B cell (primary cell): ENCODE data around the gene PTGFRN. TPM values are rescaled to one million over a fixed set of nuclear protein-coding genes. Genes with fewer than 3 reads are reported as not detected.

Source experiments
- ATAC-seq: fragments of 200-7000 bp; cut with Tn5 transposase; one replicate; pipeline ENCODE4 v1.10.0; 2021; ENCODE audit warnings: low read depth, mild to moderate bottlenecking, moderate number of reproducible peaks, moderate library complexity
- CTCF ChIA-PET: fragments of 350-600 bp; sonication (Branson Sonifier 250); formaldehyde crosslinking; loops from one replicate; lab custom pipeline; 2021; ENCODE audit warnings: antibody characterized with exemption, inconsistent platforms; lab: Charles Lee
- POLR2A ChIA-PET: fragments of 350-600 bp; sonication (Branson Sonifier 250); formaldehyde crosslinking; loops from one replicate; lab custom pipeline; 2021; ENCODE audit warnings: antibody characterized with exemption; lab: Charles Lee
- DNase-seq: peaks from one replicate; pipeline ENCODE4 v3.0.0; 2013
- H2AFZ ChIP-seq: 2 replicates; pipeline ENCODE4 v1.6.1; 2012; ENCODE audit warnings: mild to moderate bottlenecking, low read depth, low read length; ENCODE audit not compliant: insufficient read depth, poor library complexity, severe bottlenecking
- H3K27ac ChIP-seq, 2 donors: 1 replicate in 1 of 2; 2 replicates in 1 of 2; pipeline ENCODE4 v1.5.1; 2012 to 2013; ENCODE audit warnings: low read length in 2 of 2, mild to moderate bottlenecking in 2 of 2, moderate library complexity in 1 of 2
- H3K27me3 ChIP-seq, 4 experiments: fragments of 200-600 bp in 1 of 4; sonication (generic) in 1 of 4; replicated peaks in 1 of 4; 1 replicate in 2 of 4; 2 replicates in 2 of 4; pipeline versions ENCODE4 v1.6.1 to v1.7.0; 2013 to 2016; ENCODE audit warnings: low read length in 3 of 4, mild to moderate bottlenecking in 2 of 4, mixed read lengths in 1 of 4, moderate library complexity in 1 of 4; ENCODE audit not compliant: insufficient read depth in 4 of 4, control insufficient read depth in 3 of 4; ENCODE audit errors: control extremely low read depth in 1 of 4
- H3K36me3 ChIP-seq, 2 experiments: replicated peaks in 1 of 2; 1 replicate in 1 of 2; 2 replicates in 1 of 2; pipeline versions ENCODE4 v1.6.1 to v1.7.1; 2013; ENCODE audit warnings: low read length in 1 of 2; ENCODE audit not compliant: insufficient read depth in 2 of 2, control insufficient read depth in 1 of 2; ENCODE audit errors: control extremely low read depth in 1 of 2, extremely low read depth in 1 of 2
- H3K4me1 ChIP-seq, 2 donors: fragments of 200-600 bp in 1 of 2; sonication (generic) in 1 of 2; 1 replicate in 1 of 2; 2 replicates in 1 of 2; pipeline versions ENCODE4 v1.5.1 to v1.6.1; 2013 to 2017; ENCODE audit warnings: low read length in 2 of 2; ENCODE audit not compliant: control insufficient read depth in 2 of 2, insufficient read depth in 2 of 2
- H3K4me2 ChIP-seq: replicated peaks from 2 replicates; pipeline ENCODE3; 2012; ENCODE audit warnings: mild to moderate bottlenecking, low read depth, low read length; ENCODE audit not compliant: poor library complexity, severe bottlenecking
- H3K4me3 ChIP-seq, 5 experiments: fragments of 200-600 bp in 1 of 5; sonication (generic) in 1 of 5; 1 replicate in 3 of 5; 2 replicates in 2 of 5; pipeline versions ENCODE4 v1.5.1 to v1.7.0; 2011 to 2016; ENCODE audit warnings: low read length in 4 of 5, mild to moderate bottlenecking in 4 of 5, low read depth in 2 of 5, control low read depth in 1 of 5, moderate library complexity in 1 of 5; ENCODE audit not compliant: insufficient read depth in 1 of 5; ENCODE audit errors: control extremely low read depth in 1 of 5, extremely low read depth in 1 of 5
- H3K79me2 ChIP-seq: fragments of 200-600 bp; sonication (generic); one replicate; pipeline ENCODE4 v1.6.0; 2016; ENCODE audit warnings: low read length; ENCODE audit not compliant: control insufficient read depth, insufficient read depth
- H3K9ac ChIP-seq: fragments of 200-600 bp; sonication (generic); 2 replicates; pipeline ENCODE4 v1.6.1; 2017; ENCODE audit warnings: mild to moderate bottlenecking, low read length, moderate library complexity
- H3K9me3 ChIP-seq, 3 donors: one replicate each; pipeline versions ENCODE4 v1.6.1 to v1.7.1; 2013; ENCODE audit warnings: low read length in 2 of 3; ENCODE audit not compliant: control insufficient read depth in 2 of 3, insufficient read depth in 1 of 3; ENCODE audit errors: control extremely low read depth in 1 of 3
- H4K20me1 ChIP-seq: 2 replicates; pipeline ENCODE4 v1.6.0; 2012; ENCODE audit warnings: mild to moderate bottlenecking, low read length; ENCODE audit not compliant: insufficient read depth, control insufficient read depth, poor library complexity, severe bottlenecking
- H3K27ac Mint-ChIP-seq: one replicate; pipeline ENCODE4 v1.8.0; 2021; ENCODE audit warnings: mixed read lengths
- H3K27me3 Mint-ChIP-seq: one replicate; pipeline ENCODE4 v1.8.0; 2021; ENCODE audit warnings: mixed read lengths
- H3K4me1 Mint-ChIP-seq: one replicate; pipeline ENCODE4 v1.8.0; 2021; ENCODE audit warnings: mixed read lengths
- H3K4me3 Mint-ChIP-seq: one replicate; pipeline ENCODE4 v1.8.0; 2021; ENCODE audit warnings: mixed read lengths
- H3K9me3 Mint-ChIP-seq: one replicate; pipeline ENCODE4 v1.8.0; 2022; ENCODE audit warnings: mixed read lengths; ENCODE audit not compliant: insufficient read depth
- CTCF ChIP-seq: fragments of 200-600 bp; IDR thresholded peaks from one replicate; pipeline ENCODE4 v1.8.0; 2022; ENCODE audit warnings: antibody characterized with exemption, mild to moderate bottlenecking
- EZH2 ChIP-seq: IDR thresholded peaks from 2 replicates; pipeline ENCODE4 v1.6.1; 2012; ENCODE audit warnings: borderline replicate concordance, low read depth, mild to moderate bottlenecking, moderate library complexity, low read length; ENCODE audit not compliant: insufficient read depth, poor library complexity, severe bottlenecking
- WGBS: methylation state at CpG from one replicate; pipeline ENCODE4 v1.1.5; 2013; ENCODE audit warnings: missing lambda C conversion rate; ENCODE audit not compliant: insufficient coverage; 5-methylcytosine and 5-hydroxymethylcytosine counted together
- intact Hi-C: fragments of 100-400 bp; cut with micrococcal nuclease; formaldehyde crosslinking; loops from one replicate; pipeline ENCODE4 v1.10.0; 2022
- polyA plus RNA-seq: library from polyadenylated mRNA; depleted of rRNA; stranded (reverse); fragments of >200 nt; gene quantifications from 2 replicates; pipeline ENCODE4 v1.2.3, GENCODE V29; 2012
- total RNA-seq, 2 donors: library from RNA; stranded (reverse); fragments of 120-200 nt in 1 of 2; gene quantifications; 1 replicate in 1 of 2; 2 replicates in 1 of 2; pipeline versions ENCODE4 v1.2.3 to v1.2.4, GENCODE V29; 2013 to 2022

Gene PTGFRN
- total and polyA plus RNA-seq, 2 donors (not counting 1 experiment from before 2014, with no cell fraction given) = 0.17 TPM; not detected in 1

DNA sequence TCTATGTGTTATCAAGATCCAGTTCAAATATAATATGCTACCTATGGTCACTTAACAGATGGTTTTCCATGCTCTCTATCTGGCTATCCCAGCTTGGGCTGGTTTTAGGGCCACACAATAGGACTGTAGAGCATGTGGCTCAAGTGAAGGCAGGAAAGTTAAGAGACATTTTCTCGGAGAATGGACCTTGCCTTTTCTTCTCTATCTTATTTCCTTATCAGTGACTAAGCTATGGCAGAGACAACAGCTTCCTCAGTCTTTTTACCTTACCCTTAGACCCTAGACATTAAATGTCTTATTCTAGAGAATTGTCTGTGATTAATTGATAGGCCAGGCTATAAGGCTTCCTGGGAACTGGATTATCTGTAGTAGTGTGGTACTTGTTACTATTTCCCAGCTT is 120.0 kb downstream of the PTGFRN start:
- H4K20me1 ChIP-seq = no peaks in the 10 kb centered on the region
- H3K4me2 ChIP-seq = no peak overlapping the region
- Mint-ChIP-seq H3K27me3 (no peaks in the 10 kb centered on the region), H3K4me1 (no peaks in the 10 kb centered on the region), H3K27ac (no peak overlapping the region), H3K4me3 (no peak overlapping the region), H3K9me3 (no peaks in the 10 kb centered on the region)
- no peak overlapping the region for H3K4me3 ChIP-seq
- H3K36me3 ChIP-seq = no peaks in the 10 kb centered on the region
- DNase-seq (no peak), ATAC-seq (no peak)
- ChIA-PET CTCF (no interaction called here), POLR2A (no interaction called here)
- no CpG with 5 or more reads among the region's 1 CpG for WGBS
- TF ChIP-seq CTCF (no peak), EZH2 (no peak)
- no peaks in the 10 kb centered on the region for H3K79me2 ChIP-seq
- intact Hi-C loops = no loop called here
- H3K27me3 ChIP-seq = no peaks in the 10 kb centered on the region
- no peak overlapping the region for H2AFZ ChIP-seq
- no peak overlapping the region for H3K27ac ChIP-seq
- H3K9ac ChIP-seq = no peak overlapping the region
- H3K9me3 ChIP-seq = no peaks in the 10 kb centered on the region
- no peaks in the 10 kb centered on the region for H3K4me1 ChIP-seq

GRCh38 chr1:117030271-117030877 is 120.7 kb downstream of the PTGFRN start:
- Mint-ChIP-seq H3K27ac (no peak overlapping the region), H3K27me3 (no peaks in the 10 kb centered on the region), H3K4me1 (no peaks in the 10 kb centered on the region), H3K9me3 (no peaks in the 10 kb centered on the region), H3K4me3 (no peak overlapping the region)
- intact Hi-C loops = no loop called here
- POLR2A ChIA-PET = no interaction called here
- Histone ChIP-seq H3K36me3 (no peaks in the 10 kb centered on the region), H3K9me3 (no peaks in the 10 kb centered on the region), H2AFZ (no peak overlapping the region), H3K79me2 (no peaks in the 10 kb centered on the region), H3K4me3 (no peak overlapping the region), H4K20me1 (no peaks in the 10 kb centered on the region), H3K27ac (no peak overlapping the region), H3K9ac (no peak overlapping the region), H3K27me3 (no peaks in the 10 kb centered on the region), H3K4me1 (no peaks in the 10 kb centered on the region), H3K4me2 (no peak overlapping the region)
- CTCF ChIA-PET = no interaction called here
- no CpG with 5 or more reads among the region's 1 CpG for WGBS
- TF ChIP-seq CTCF (no peak), EZH2 (no peak)
- DNase-seq = no peak
- ATAC-seq = no peak
